ENCODE measurements around the gene SNX9. TPM values are rescaled to one million over a fixed set of nuclear protein-coding genes. Genes with fewer than 3 reads are reported as not detected.

The SNX9 gene
- total RNA-seq, 2 experiments from 2014 or later, result 46.6 to 48.5 TPM

DNA sequence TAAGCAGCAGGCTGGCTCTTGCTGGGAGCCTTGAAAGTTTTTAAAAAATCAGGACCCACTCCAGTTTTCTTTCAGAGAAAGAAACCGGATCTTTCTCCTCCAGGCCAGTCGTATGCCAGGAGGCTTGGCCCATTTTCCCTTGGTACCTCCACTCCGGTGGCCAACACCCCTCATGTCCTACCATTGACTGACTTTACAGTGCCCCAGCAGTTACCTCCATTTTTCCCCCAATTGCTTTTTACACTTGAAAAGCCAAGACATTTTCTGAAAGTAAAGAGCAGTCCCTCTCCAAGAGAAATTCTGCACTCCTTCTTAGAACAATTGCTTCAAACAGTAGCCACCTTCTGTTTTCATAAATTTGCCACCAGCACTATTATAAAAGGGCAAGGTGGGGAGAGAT, 47.7 kb upstream of the SNX9 start:
- CTCF ChIA-PET, result no interaction called here
- Mint-ChIP-seq H3K36me3 (ENCODE audit: low read depth) (no peaks in the 10 kb centered on the region), H3K27me3 (no peaks in the 10 kb centered on the region), H3K4me1 (ENCODE audit: low read depth) (peaks cover 7% of the 10 kb centered on the region), H3K9me3 (peaks cover 4% of the 10 kb centered on the region), H3K27ac (no peak overlapping the region), H3K4me3 (no peak overlapping the region)
- Histone ChIP-seq H3K36me3 (ENCODE audit: insufficient read depth, low read length) (no peaks in the 10 kb centered on the region), H3K4me1 (ENCODE audit: insufficient read depth, low read length) (no peaks in the 10 kb centered on the region), H3K4me3 (ENCODE audit: low read length) (no peak overlapping the region), H3K27ac (ENCODE audit: low read depth in 1 of 2, low read length in 2 of 2) (no peak overlapping the region), H3K9me3 (ENCODE audit: control insufficient read depth in 1 of 2, insufficient read depth in 1 of 2, low read length in 2 of 2) (peaks cover 5 to 10% of the 10 kb centered on the region in 2 experiments), H3K27me3 (ENCODE audit: control insufficient read depth in 1 of 2, insufficient read depth in 2 of 2, low read length in 2 of 2) (no peaks in the 10 kb centered on the region)
- TF ChIP-seq, protein P1, sequence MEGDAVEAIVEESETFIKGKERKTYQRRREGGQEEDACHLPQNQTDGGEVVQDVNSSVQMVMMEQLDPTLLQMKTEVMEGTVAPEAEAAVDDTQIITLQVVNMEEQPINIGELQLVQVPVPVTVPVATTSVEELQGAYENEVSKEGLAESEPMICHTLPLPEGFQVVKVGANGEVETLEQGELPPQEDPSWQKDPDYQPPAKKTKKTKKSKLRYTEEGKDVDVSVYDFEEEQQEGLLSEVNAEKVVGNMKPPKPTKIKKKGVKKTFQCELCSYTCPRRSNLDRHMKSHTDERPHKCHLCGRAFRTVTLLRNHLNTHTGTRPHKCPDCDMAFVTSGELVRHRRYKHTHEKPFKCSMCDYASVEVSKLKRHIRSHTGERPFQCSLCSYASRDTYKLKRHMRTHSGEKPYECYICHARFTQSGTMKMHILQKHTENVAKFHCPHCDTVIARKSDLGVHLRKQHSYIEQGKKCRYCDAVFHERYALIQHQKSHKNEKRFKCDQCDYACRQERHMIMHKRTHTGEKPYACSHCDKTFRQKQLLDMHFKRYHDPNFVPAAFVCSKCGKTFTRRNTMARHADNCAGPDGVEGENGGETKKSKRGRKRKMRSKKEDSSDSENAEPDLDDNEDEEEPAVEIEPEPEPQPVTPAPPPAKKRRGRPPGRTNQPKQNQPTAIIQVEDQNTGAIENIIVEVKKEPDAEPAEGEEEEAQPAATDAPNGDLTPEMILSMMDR (IDR thresholded peaks at IDR 0.05), result no peak
- ATAC-seq (ENCODE audit: poor library complexity) (no peak), DNase-seq (no peak)
- POLR2A ChIA-PET, result no interaction called here
- intact Hi-C loops (cut with DNase I, micrococcal nuclease), result no loop called here

DNA sequence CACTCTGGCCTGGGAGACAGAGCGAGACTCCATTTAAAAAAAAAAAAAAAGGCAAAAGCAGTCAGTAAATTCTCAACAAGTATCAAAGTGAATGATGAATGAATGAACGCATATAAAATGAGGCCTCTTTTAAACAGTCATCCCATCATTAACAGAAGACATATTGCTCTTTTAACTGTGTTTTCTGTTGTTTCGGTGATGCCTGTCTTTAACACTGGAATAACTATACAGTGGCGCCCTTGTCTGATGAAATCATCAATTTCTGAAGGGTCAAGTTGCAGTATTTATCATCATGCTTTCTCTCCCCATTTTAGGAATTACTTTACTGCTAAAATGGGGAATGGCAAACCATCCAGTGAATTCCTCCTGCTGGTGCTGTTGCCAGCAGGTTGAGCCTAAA, 45.7 kb upstream of the SNX9 start:
- Histone ChIP-seq H3K9me3 (ENCODE audit: control insufficient read depth in 1 of 2, insufficient read depth in 1 of 2, low read length in 2 of 2) (peaks cover 5 to 10% of the 10 kb centered on the region in 2 experiments), H3K4me3 (ENCODE audit: low read length) (no peak overlapping the region), H3K27ac (ENCODE audit: low read depth in 1 of 2, low read length in 2 of 2) (no peak overlapping the region), H3K4me1 (ENCODE audit: insufficient read depth, low read length) (no peaks in the 10 kb centered on the region), H3K36me3 (ENCODE audit: insufficient read depth, low read length) (no peaks in the 10 kb centered on the region), H3K27me3 (ENCODE audit: control insufficient read depth in 1 of 2, insufficient read depth in 2 of 2, low read length in 2 of 2) (no peaks in the 10 kb centered on the region)
- H3K27ac Mint-ChIP-seq, result no peak overlapping the region
- POLR2A ChIA-PET, result no interaction called here
- ATAC-seq (ENCODE audit: poor library complexity) (no peak), DNase-seq (no peak)
- TF ChIP-seq, protein P1 (IDR thresholded peaks at IDR 0.05), result no peak
- peaks cover 11% of the 10 kb centered on the region for H3K9me3 Mint-ChIP-seq
- H3K4me3 Mint-ChIP-seq, result no peak overlapping the region
- no peaks in the 10 kb centered on the region for H3K27me3 Mint-ChIP-seq
- H3K36me3 Mint-ChIP-seq (ENCODE audit: low read depth), result no peaks in the 10 kb centered on the region
- intact Hi-C loops (cut with DNase I, micrococcal nuclease), result no loop called here
- CTCF ChIA-PET, result no interaction called here
- peaks cover 7% of the 10 kb centered on the region for H3K4me1 Mint-ChIP-seq (ENCODE audit: low read depth)

DNA sequence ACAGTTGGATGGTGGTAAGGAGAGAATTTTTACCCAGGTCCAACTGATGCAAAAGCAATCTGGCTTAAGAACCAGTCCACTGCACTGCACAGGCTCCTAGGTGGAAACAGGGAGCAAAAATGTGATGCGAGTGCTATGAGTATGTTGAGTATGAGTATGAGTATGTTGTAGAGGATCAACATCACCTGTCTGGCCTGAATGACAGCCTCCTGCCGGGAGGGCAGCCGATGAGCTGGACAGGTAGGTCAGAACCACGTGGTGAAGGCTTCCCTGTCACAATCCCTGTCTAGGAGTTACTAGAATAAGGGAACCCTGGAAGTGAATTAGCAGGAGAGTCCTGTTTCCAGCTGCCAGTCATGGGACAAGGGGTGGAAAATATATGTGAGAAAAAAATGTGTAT, 44.3 kb upstream of the SNX9 start:
- H3K27ac ChIP-seq (ENCODE audit: low read depth in 1 of 2, low read length in 2 of 2), result no peak overlapping the region
- Mint-ChIP-seq H3K27ac (no peak overlapping the region), H3K36me3 (ENCODE audit: low read depth) (no peaks in the 10 kb centered on the region), H3K27me3 (no peaks in the 10 kb centered on the region), H3K4me3 (no peak overlapping the region), H3K4me1 (ENCODE audit: low read depth) (peaks cover 2% of the 10 kb centered on the region), H3K9me3 (peaks cover 11% of the 10 kb centered on the region)
- POLR2A ChIA-PET, result no interaction called here
- intact Hi-C loops (cut with DNase I, micrococcal nuclease), result no loop called here
- no peak for ATAC-seq (ENCODE audit: poor library complexity)
- H3K36me3 ChIP-seq (ENCODE audit: insufficient read depth, low read length), result no peaks in the 10 kb centered on the region
- CTCF ChIA-PET, result no interaction called here
- H3K9me3 ChIP-seq (ENCODE audit: control insufficient read depth in 1 of 2, insufficient read depth in 1 of 2, low read length in 2 of 2), result peaks cover 5 to 14% of the 10 kb centered on the region in 2 experiments
- no peak overlapping the region for H3K4me3 ChIP-seq (ENCODE audit: low read length)
- no peak for DNase-seq
- H3K4me1 ChIP-seq (ENCODE audit: insufficient read depth, low read length), result no peaks in the 10 kb centered on the region
- TF ChIP-seq, protein P1 (IDR thresholded peaks at IDR 0.05), result no peak
- no peaks in the 10 kb centered on the region for H3K27me3 ChIP-seq (ENCODE audit: control insufficient read depth in 1 of 2, insufficient read depth in 2 of 2, low read length in 2 of 2)
